ENCODE measurements around the gene ITIH6. TPM values are rescaled to one million over a fixed set of nuclear protein-coding genes. Genes with fewer than 3 reads are reported as not detected.
"Not testable (repeated sequence)": the region's sequence is repeated elsewhere in the genome, so short reads cannot be mapped to it uniquely, and the experiment has no call there.

The ITIH6 gene
- total RNA-seq: not detected in 2 replicates

- DNase-seq (ENCODE audit: low read depth in 2 of 2): no peak
Observed at GRCh38 chrX:54798137-54798536, at the start of gene ITIH6. Gene ITIH6, minus strand, starts transcription at chrX:54798255. Its CDS starts 45 bp downstream, at chrX:54798210.

GRCh38 chrX:54847700-54848099 lies 49.6 kb upstream of the ITIH6 start:
- DNase-seq (ENCODE audit: low read depth in 2 of 2): not testable (repeated sequence)

GRCh38 chrX:54843050-54843449 lies 45.0 kb upstream of the ITIH6 start:
- DNase-seq (ENCODE audit: low read depth in 2 of 2): no peak

GRCh38 chrX:54842607-54843006 lies 44.6 kb upstream of the ITIH6 start:
- no peak for DNase-seq (ENCODE audit: low read depth in 2 of 2)

- not testable (repeated sequence) for DNase-seq (ENCODE audit: low read depth in 2 of 2)
Observed at GRCh38 chrX:54841184-54841874, 43.3 kb upstream of the ITIH6 start.

- no peak for DNase-seq (ENCODE audit: low read depth in 2 of 2)
Observed at GRCh38 chrX:54838583-54838982, 40.5 kb upstream of the ITIH6 start.

- no peak for DNase-seq (ENCODE audit: low read depth in 2 of 2)
Observed at GRCh38 chrX:54826598-54826997, 28.5 kb upstream of the ITIH6 start.

- DNase-seq (ENCODE audit: low read depth in 2 of 2): no peak
Observed at GRCh38 chrX:54825716-54826438, 27.8 kb upstream of the ITIH6 start.

- no peak for DNase-seq (ENCODE audit: low read depth in 2 of 2)
Observed at GRCh38 chrX:54824722-54825121, 26.7 kb upstream of the ITIH6 start.

- DNase-seq (ENCODE audit: low read depth in 2 of 2): no peak
Observed at GRCh38 chrX:54824195-54824594, 26.1 kb upstream of the ITIH6 start.

GRCh38 chrX:54821310-54821709 lies 23.3 kb upstream of the ITIH6 start:
- no peak for DNase-seq (ENCODE audit: low read depth in 2 of 2)

GRCh38 chrX:54820737-54821136 lies 22.7 kb upstream of the ITIH6 start:
- no peak for DNase-seq (ENCODE audit: low read depth in 2 of 2)

GRCh38 chrX:54819201-54819600 lies 21.1 kb upstream of the ITIH6 start:
- DNase-seq (ENCODE audit: low read depth in 2 of 2): no peak

- DNase-seq (ENCODE audit: low read depth in 2 of 2): no peak
Observed at GRCh38 chrX:54818221-54818620, 20.2 kb upstream of the ITIH6 start.

GRCh38 chrX:54817220-54817820 lies 19.3 kb upstream of the ITIH6 start:
- no peak for DNase-seq (ENCODE audit: low read depth in 2 of 2)

GRCh38 chrX:54812306-54812705 lies 14.3 kb upstream of the ITIH6 start:
- DNase-seq (ENCODE audit: low read depth in 2 of 2): no peak

GRCh38 chrX:54811301-54811885 lies 13.3 kb upstream of the ITIH6 start:
- no peak for DNase-seq (ENCODE audit: low read depth in 2 of 2)

GRCh38 chrX:54810532-54810931 lies 12.5 kb upstream of the ITIH6 start:
- no peak for DNase-seq (ENCODE audit: low read depth in 2 of 2)

GRCh38 chrX:54808605-54809483 lies 10.8 kb upstream of the ITIH6 start:
- peak; percentile 95 to 97 for DNase-seq (ENCODE audit: low read depth in 2 of 2)

- peak in 1 of 2 donors; percentile 40 for DNase-seq (ENCODE audit: low read depth in 2 of 2)
Observed at GRCh38 chrX:54808109-54808604, 10.1 kb upstream of the ITIH6 start.

- peak; percentile 43 to 46 for DNase-seq (ENCODE audit: low read depth in 2 of 2)
Observed at GRCh38 chrX:54807524-54808108, 9.6 kb upstream of the ITIH6 start, which contains the start of gene MAGED2. Gene MAGED2, plus strand, starts transcription at chrX:54807745. Its CDS starts 1,587 bp downstream, at chrX:54809332.

Measured in lung microvascular endothelial cell (primary cell).